HG02571 (cell line): ENCODE measurements around the gene AP3B1.
"Not testable (repeated sequence)": the region's sequence is repeated elsewhere in the genome, so short reads cannot be mapped to it uniquely, and the experiment has no call there.

Experiments
- ATAC-seq: cut with Tn5 transposase; IDR thresholded peaks from one replicate; pipeline ENCODE4 v1.9.1; 2021; ENCODE audit warnings: mild to moderate bottlenecking, moderate library complexity; ENCODE audit not compliant: unreplicated experiment

The AP3B1 gene

DNA sequence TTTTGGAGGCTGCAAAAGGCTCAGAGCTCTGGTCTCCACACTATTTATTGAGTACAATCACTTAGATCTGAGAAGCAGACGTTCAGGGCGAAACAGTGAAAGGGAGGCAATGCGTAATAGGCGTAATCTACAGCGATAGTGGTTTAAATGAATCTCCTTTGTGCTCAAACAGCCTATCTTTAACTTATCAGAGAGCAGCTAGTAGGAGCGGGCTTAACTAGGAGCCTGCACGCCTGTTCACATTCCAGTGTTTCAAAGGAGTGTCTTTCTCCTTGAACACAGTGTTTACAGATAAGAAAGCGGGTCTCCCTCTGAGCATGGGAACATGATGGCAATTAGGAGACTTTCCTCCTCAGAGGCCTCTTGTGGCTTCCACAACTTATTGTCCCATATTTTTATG is 49.4 kb downstream of the AP3B1 start:
- no peak for ATAC-seq

DNA sequence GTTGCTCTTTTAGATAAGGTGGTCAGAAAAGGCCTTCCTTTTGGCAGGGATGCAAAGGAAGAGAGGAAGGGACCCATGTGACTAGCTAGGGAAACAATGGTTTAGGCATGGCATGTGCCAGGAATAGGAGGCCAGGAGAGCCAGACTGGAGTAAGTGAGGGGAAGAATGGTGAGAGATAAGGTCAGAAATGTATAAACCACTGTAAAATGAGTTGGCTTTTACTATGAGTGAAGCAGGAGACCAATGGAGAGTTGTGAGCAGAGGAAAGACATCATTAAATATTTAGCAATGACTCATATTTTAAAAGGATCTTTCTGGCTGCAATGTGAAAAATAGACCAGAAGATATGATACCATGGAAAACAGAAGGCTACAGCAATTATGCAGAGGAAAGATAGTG is 50.9 kb downstream of the AP3B1 start:
- ATAC-seq: no peak

DNA sequence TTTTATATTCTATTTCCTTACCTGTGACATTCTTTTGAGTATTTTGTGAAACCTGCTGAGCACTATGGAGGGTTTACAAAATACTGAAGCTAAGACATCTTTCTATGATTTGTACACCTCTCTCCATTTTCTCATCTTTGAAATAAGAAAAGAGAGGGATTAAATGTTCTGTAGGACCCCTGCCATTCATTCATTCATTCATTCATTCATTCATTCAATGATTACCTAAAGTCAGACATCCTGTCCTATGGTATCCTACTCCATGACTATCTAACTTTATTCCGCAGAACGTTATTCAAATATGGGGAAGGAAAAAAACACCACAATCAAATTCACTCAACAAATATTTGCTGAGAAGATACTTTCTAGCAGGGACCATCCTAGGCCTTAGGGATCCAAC is 51.4 kb downstream of the AP3B1 start:
- no peak for ATAC-seq

DNA sequence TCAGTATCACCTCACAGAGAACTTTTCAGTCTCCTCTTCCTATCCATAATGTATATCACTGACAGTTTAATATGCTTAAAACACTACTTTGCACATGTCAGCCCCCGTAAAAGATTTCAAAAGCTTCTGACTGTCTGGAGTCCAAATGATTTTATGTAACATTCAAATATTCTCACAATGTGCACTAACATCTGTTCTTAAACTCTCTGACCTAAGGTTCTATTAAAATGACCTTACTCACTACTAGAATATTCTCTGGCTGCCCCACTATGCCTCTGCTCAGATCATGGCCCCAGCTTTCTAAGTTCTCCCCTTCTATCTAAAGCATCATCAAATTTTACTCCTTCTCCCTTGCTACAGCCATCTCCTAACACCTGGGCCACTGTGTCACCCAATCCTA is 52.5 kb downstream of the AP3B1 start:
- no peak for ATAC-seq

DNA sequence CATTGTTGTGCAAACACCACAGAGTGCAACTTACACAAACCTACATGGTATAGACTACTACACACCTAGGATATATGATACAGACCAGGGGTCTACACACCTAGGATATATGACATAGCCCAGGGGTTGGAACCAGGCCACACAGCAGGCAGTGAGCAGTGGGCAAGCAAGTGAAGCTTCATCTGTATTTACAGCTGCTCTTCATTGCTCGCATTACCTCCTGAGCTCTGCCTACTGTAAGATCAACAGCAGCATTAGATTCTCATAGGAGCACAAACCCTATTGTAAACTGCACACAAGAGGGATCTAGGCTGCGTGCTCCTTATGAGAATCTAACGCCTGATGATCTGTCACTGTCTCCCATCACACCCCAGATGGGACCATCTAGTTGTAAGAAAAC is 56.6 kb downstream of the AP3B1 start:
- no peak for ATAC-seq

DNA sequence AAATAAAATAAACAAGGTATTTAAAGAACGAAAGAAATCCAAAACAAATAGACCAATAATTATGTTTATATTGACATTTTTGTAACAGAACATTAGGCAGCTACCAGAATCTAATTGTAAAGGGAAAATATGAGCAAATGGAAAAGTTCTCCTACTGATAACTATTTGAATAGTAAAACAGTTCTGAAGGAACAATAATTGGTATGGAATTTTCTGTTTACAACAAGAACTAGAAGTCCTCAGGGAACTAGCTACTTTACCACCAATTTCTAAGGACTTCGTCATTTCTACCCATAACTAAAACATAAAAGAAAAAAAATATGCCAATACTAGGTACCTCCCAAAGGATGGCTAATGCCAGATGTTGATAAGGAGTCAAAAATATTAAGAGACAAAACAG is 58.5 kb downstream of the AP3B1 start:
- ATAC-seq: no peak

DNA sequence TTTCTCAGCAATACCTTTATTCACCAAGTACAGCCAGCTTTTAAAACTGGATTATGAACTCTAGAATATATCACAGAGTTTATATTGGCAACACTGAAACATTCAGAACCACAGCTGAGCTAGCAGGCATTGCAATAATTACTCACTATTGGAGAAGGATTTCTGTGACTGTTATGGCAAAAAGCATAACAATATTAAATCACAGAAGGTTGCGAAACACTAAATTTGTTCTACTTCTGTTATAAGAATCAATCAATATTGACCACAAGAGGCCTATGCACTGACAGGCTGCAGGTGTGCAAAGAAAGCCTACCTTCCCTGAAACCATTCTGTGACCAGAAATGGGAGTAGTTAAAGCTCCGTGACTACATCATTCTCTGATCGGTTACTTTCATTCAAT is 59.2 kb downstream of the AP3B1 start:
- ATAC-seq: no peak

DNA sequence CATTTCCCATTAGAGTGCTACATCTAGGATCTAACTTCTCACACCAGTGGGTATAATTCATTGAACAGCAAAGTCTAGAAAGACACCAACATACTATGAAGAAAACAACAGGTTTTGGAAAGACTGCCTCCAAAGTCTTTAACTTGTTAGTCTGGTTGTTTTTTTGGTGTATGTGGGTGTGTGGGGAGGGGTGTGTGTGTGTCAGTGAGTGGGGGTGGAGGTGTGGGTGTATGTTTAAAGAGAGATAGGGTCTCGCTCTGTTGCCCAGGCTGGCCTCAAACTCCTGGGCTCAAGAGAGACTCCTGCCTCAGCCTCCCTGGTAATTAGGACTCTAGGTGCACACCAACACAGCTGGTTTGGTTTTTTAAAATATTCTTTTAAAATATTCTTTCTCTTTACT is 59.7 kb downstream of the AP3B1 start:
- ATAC-seq: no peak

DNA sequence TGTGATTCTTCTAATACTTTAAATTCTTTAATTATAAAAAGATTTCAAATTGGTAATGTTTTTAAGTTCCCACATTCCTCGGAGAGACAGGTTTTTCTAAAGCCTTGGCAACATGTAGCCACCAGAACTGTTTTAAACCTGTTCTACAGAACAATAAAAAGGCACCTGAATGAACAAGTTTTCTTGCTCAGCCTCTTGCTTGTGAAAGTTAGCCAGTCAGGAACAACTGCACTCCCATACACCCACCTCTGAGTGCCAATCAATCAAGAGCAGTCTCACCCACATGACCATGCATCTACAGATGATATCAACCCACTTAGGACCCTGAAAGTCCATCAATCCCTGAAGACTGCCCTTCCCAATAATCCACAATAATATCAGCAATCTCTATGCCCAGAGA is 62.3 kb downstream of the AP3B1 start:
- ATAC-seq: no peak

DNA sequence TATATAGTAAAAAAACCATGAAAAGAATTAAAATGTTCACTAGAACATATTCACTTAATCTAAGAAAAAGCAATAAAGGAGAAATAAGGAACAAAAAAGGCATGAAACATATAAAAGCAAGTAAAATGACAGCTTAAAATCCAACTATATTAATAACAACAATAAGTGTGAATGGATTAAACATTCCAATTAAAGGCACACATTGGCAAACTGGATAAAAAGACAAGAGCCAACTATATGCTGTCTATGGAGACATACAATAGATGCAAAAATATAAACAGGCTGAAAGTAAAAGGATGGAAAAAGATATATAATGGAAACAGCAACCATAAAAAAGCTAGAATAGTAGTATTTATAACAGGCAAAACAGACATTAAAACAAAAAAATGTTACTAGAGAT is 70.1 kb downstream of the AP3B1 start:
- ATAC-seq: no peak

DNA sequence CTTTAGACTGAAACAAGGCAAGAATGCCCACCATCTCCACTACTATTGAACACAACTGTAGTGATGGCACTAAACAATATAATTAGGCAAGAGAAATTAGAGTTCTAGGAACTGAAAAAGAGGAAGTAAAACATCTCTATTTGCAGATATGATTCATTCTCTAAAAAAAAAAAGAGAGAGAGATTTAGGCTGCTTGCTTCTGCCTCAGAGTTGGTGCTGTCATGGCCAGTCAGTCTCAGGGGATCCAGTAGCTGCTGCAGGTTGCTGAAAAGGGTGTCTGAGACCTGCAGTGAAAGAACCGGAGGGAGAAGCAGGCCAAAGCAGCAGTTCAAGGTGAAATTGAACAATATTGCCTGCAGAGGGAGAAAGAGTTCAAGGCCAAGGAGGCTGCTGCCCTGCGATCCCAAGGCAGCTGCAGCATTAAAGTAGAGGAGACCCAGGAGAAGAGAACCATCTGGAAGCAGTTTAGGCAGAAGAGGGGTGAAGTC is 72.5 kb downstream of the AP3B1 start:
- ATAC-seq: peak; percentile 97

DNA sequence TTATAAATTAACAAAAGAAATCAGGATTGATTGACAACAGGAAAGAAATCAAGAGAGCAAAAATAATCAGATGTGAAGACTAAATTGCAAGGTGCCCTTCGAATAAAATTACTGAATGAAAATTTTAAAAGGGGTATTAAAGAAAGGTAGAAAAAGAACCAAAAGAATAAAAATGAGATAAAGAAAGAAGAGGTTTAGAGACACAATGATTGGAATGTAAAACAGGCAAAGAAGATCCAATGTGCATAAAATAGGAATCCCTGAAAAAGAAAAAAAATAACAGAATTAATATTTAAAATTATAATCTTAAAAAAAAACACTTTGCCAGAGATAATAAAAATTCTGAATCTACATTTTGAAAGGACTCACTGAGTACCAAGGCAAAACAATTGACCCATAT is 73.0 kb downstream of the AP3B1 start:
- ATAC-seq: no peak

DNA sequence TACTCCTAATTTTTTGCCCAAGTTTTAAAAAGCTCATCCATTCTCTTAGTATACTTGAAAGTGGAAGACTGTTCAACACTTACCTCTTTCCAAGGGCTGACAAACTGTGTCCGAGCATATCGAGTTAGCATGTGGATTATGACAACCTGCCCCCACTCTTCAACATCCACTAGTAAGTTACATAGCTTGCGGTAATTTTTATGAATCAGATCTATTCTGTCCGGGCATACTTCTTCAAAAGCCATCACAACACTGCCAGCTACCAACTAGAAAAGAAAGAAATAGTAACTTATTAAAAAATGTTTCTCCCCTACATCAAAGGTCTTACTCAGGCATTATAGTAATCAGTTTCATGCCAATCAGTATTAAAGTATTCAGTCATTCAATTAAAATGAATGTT is 78.5 kb downstream of the AP3B1 start:
- no peak for ATAC-seq

DNA sequence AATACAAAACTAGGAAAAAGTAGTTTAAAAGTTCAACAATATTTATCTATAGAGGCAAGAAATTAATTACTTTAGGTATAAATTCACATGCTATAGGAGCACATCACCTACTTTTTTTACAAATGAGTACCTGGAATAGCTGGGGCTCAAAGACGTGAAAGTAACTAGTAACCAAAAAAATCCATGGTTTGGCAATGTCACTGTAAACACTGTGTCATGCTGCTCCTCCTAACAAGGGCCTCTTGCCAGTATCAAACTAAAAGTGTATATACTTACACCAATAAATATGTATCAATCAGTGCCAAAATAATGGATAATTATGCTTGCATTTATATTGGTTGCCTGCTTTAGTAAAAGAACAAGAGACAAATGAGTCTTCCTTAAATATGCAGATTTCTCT is 78.9 kb downstream of the AP3B1 start:
- ATAC-seq: no peak

DNA sequence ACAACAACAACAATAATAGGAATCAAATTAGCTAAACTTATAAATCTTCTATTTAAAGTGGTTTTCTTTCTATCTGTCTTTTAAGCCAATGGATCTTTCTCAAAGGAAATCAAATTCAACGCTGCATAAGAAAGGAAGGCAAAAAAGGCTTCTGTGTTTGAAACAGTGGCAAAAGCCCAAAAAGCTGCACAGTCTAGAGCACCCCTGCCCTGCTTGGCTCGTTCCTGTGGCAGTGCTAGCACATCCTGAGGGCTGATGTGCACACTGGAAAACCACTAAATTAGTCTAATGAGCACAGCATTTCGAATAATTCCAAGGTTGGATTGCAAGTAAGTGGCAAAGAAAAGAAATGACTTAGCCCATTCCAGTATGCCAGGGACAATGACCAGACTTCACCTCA is 80.7 kb downstream of the AP3B1 start:
- ATAC-seq: no peak

DNA sequence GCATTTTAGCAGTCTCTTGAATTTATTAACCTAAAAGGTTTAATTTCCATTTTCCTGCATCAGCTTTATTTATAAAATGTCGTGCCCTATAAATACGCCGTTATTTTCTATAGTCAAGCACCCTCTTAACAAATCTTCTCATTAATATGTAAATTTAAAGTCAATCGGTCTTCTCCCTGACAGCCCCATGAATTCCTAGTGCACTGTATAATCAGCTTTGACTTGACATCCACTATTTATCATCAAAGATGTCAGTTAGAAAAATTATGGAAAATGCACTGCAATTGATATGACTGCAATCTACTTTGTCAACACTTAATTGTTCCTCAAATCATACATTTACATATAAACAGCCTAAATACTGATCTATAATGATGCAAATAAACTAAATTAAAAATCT is 83.4 kb downstream of the AP3B1 start:
- no peak for ATAC-seq

DNA sequence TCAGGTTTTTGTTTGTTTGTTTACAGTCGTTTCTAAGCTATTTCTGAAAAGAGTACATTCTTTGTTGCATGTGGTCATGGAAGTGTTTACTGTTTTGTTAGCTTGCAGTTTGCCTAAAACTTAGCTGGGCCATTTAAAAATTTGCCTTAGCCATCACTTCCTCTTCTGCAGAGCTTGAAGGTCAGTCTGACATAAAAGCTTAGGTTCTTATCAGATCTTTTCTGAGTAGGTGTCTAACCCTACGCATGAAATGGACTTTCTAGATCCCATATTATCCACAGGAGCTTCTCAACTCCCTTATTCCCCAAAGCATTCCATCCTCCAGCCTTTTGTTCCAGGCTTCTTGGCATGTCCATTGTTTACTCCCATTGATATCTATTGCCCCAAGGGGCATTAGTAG is 90.3 kb downstream of the AP3B1 start:
- ATAC-seq: no peak

DNA sequence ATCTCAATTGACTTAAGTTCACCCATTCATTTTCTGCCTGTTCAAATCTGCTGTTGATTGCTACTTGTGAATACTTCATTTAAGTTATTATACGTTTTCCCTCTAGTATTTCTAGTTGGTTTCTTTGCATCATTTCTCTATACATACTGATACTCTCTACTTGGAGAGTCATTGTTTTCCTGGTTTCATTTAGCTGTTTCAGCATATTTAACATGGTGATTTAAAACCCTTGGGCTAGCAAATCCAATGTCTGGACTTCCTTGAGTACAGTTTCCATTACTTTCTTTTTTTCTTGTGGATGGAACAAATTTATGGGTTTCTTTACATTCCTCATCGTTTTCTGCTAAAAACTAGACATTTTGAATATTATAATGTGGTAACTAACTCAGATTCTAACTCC is 90.7 kb downstream of the AP3B1 start:
- ATAC-seq: no peak

DNA sequence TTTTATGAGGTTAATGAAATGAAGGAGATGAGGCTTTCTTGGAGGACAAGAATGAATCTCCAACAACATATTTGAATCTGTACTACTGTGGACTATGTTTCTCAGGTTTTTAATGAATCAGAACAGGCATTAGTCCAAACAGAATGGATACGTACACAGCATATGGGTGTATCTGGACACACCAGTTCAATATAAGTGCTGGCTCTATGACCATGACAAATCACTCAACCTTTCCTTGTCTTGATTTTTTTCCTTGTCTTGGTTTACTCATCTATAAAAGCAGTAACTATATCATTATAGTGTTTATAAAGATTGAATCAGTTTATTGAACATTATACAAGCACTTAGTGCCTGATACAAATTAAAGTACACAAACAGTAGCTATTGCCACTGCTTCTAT is 104.1 kb downstream of the AP3B1 start:
- ATAC-seq: no peak

DNA sequence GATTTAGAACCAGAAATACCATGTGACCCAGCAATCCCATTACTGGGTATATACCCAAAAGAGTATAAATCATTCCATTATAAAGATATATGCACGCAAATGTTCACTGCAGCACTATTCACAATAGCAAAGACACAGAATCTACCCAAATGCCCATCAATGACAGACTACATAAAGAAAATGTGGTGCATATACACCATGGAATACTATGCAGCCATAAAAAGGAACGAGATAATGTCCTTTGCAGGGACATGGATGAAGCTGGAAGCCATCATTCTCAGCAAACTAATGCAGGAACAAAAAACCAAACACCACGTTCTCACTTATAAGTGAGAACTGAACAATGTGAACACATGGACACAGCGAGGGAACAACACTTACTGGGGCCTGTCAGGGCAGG is 105.8 kb downstream of the AP3B1 start:
- not testable (repeated sequence) for ATAC-seq

DNA sequence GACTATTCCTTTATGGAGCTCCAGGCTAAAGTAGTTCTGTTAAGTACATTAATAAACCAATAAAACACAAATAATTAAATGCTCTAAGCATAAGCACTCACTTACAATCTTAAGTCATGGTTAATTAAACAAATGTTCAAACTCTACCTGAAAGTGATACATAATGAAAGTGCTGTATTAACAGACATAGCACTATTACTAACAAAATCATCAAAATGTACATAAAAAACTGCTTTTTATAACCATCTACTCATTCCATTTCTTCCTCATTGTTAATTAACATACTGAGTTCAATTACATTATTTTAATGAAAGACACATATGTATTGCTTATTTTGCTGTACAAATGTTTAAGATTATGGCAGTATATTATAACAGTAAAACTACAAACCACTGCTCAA is 107.3 kb downstream of the AP3B1 start:
- ATAC-seq: no peak

DNA sequence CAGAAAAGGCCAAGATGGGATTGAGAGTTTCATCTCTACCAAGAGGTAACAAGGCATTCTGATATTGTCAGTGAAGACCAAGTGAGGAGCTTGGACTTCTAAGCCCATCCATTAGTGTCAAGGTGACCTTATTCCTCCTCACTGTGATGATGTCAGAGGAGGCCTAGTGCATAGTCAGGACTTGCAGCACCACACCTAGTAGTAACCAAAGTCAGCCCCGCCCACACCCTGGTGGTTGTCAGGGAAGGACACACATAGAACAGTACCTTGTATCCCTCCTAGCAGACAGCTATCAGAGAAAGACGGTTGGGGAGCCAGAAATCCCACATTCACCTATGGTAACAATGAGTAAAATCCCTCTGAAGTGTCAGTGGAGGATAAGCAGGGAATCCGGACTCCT is 111.7 kb downstream of the AP3B1 start:
- ATAC-seq: no peak

DNA sequence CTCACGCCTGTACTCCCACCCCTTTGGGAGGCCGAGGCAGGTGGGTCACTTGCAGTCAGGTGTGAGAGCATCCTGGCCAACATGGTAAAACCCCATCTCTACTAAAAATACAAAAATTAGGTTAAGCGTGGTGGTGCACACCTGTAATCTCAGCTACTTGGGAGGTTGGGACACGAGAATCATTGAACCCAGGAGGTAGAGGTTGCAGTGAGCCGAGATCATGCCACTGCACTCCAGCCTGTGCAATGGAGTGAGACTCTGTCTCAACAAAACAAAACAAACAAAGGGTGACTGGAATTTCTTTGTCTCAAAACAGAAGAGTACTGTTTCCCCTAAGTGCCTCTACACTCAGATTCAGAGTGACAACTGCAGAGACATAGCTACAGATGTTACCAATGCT is 116.1 kb downstream of the AP3B1 start:
- ATAC-seq: no peak

DNA sequence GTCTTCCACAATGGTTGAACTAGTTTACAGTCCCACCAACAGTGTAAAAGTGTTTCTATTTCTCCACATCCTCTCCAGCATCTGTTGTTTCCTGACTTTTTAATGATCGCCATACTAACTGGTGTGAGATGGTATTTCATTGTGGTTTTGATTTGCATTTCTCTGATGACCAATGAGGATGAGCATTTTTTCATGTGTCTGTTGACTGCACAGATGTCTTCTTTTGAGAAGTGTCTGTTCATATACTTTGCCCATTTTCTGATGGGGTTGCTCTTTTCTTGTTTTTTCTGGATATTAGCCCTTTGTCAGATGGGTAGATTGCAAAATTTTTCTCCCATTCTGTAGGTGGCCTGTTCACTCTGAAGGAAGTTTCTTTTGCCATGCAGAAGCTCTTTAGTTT is 124.2 kb downstream of the AP3B1 start:
- ATAC-seq: not testable (repeated sequence)
